T-helper 2 cell treated with Interferon-gamma antibody and Interleukin-4, amounts not matched to agents 5 μg/mL and 100 μg/mL, for 36 hours (primary cell): ENCODE measurements around the gene TUBGCP6.
"Not testable (repeated sequence)": the region's sequence is repeated elsewhere in the genome, so short reads cannot be mapped to it uniquely, and the experiment has no call there.

Experiments used
- DNase-seq: peaks from one replicate; pipeline ENCODE4 v3.0.0; 2021; ENCODE audit warnings: low spot score
- H3K27ac Mint-ChIP-seq: one replicate; pipeline ENCODE4 v1.8.0; 2021; ENCODE audit warnings: mild to moderate bottlenecking, mixed read lengths
- H3K27me3 Mint-ChIP-seq: one replicate; pipeline ENCODE4 v1.8.0; 2021; ENCODE audit warnings: low read depth, mixed read lengths
- H3K36me3 Mint-ChIP-seq: one replicate; pipeline ENCODE4 v1.8.0; 2021; ENCODE audit warnings: low read depth, mixed read lengths
- H3K4me1 Mint-ChIP-seq: one replicate; pipeline ENCODE4 v1.8.0; 2021; ENCODE audit warnings: low read depth, mixed read lengths
- H3K4me3 Mint-ChIP-seq: one replicate; pipeline ENCODE4 v1.8.0; 2022; ENCODE audit warnings: mild to moderate bottlenecking, moderate library complexity, mixed read lengths
- H3K9me3 Mint-ChIP-seq: one replicate; pipeline ENCODE4 v1.8.0; 2021; ENCODE audit warnings: mixed read lengths

The TUBGCP6 gene

GRCh38 chr22:50173311-50173982, 71.4 kb downstream of the TUBGCP6 start:
- Mint-ChIP-seq H3K4me3 (no peak overlapping the region), H3K27me3 (peaks cover 17% of the 10 kb centered on the region), H3K36me3 (no peaks in the 10 kb centered on the region), H3K27ac (no peak overlapping the region), H3K9me3 (no peaks in the 10 kb centered on the region), H3K4me1 (peaks cover 3% of the 10 kb centered on the region)
- no peak for DNase-seq

- H3K9me3 Mint-ChIP-seq, result no peaks in the 10 kb centered on the region
Measured at GRCh38 chr22:50171965-50172421, 72.8 kb downstream of the TUBGCP6 start.

GRCh38 chr22:50171319-50171964, 73.4 kb downstream of the TUBGCP6 start:
- no peak for DNase-seq
- Mint-ChIP-seq H3K36me3 (no peaks in the 10 kb centered on the region), H3K4me1 (peaks cover 3% of the 10 kb centered on the region), H3K27ac (no peak overlapping the region), H3K9me3 (no peaks in the 10 kb centered on the region), H3K27me3 (peaks cover 26% of the 10 kb centered on the region), H3K4me3 (peak overlapping the region; percentile 55)

More at GRCh38 chr22:50171965-50172421, 72.8 kb downstream of the TUBGCP6 start:
- Mint-ChIP-seq H3K27me3 (peaks cover 26% of the 10 kb centered on the region), H3K36me3 (no peaks in the 10 kb centered on the region), H3K27ac (no peak overlapping the region), H3K4me3 (peak overlapping the region; percentile 21), H3K4me1 (peaks cover 3% of the 10 kb centered on the region)
- no peak for DNase-seq

GRCh38 chr22:50170453-50171318, 74.1 kb downstream of the TUBGCP6 start, which contains the start of gene PANX2:
TSS of gene PANX2 (plus strand) at chr22:50170731. CDS start at chr22:50170731, 0 bp downstream.
- H3K27me3 Mint-ChIP-seq, result peaks cover 26% of the 10 kb centered on the region
- H3K27ac Mint-ChIP-seq, result no peak within 1 kb of the TSS
- no peak for DNase-seq
- H3K4me1 Mint-ChIP-seq, result peaks cover 3% of the 10 kb centered on the region
- H3K36me3 Mint-ChIP-seq, result no peaks in the 10 kb centered on the region
- H3K4me3 Mint-ChIP-seq, result peak within 1 kb of the TSS; percentile 55
- H3K9me3 Mint-ChIP-seq, result no peaks in the 10 kb centered on the region

- peaks cover 26% of the 10 kb centered on the region for H3K27me3 Mint-ChIP-seq
- H3K4me1 Mint-ChIP-seq, result peaks cover 3% of the 10 kb centered on the region
- H3K4me3 Mint-ChIP-seq, result no peak overlapping the region
- no peaks in the 10 kb centered on the region for H3K36me3 Mint-ChIP-seq
- DNase-seq, result peak; percentile 70
- H3K27ac Mint-ChIP-seq, result no peak overlapping the region
- no peaks in the 10 kb centered on the region for H3K9me3 Mint-ChIP-seq
Measured at GRCh38 chr22:50169774-50170341, 75.0 kb downstream of the TUBGCP6 start.

GRCh38 chr22:50169181-50169759, 75.6 kb downstream of the TUBGCP6 start:
- Mint-ChIP-seq H3K4me3 (peak overlapping the region; percentile 69), H3K4me1 (peaks cover 3% of the 10 kb centered on the region), H3K27ac (no peak overlapping the region), H3K9me3 (no peaks in the 10 kb centered on the region), H3K27me3 (peaks cover 26% of the 10 kb centered on the region), H3K36me3 (no peaks in the 10 kb centered on the region)
- DNase-seq, result no peak

GRCh38 chr22:50168490-50169180, 76.2 kb downstream of the TUBGCP6 start:
- DNase-seq, H3K27ac Mint-ChIP-seq, H3K36me3 Mint-ChIP-seq, H3K4me1 Mint-ChIP-seq, H3K9me3 Mint-ChIP-seq: not testable (repeated sequence)
- Mint-ChIP-seq H3K27me3 (peaks cover 26% of the 10 kb centered on the region), H3K4me3 (peak overlapping the region; percentile 69)

GRCh38 chr22:50167689-50168489, 76.9 kb downstream of the TUBGCP6 start:
- Mint-ChIP-seq H3K4me3 (no peak overlapping the region), H3K36me3 (no peaks in the 10 kb centered on the region), H3K9me3 (no peaks in the 10 kb centered on the region), H3K4me1 (peaks cover 3% of the 10 kb centered on the region), H3K27me3 (peaks cover 26% of the 10 kb centered on the region), H3K27ac (no peak overlapping the region)
- no peak for DNase-seq
